Measurements from ENCODE around the gene CYTH1.

The CYTH1 gene

GRCh38 chr17:78675836-78676235, 106.2 kb downstream of the CYTH1 start (continued):
- TF ChIP-seq, protein P1, sequence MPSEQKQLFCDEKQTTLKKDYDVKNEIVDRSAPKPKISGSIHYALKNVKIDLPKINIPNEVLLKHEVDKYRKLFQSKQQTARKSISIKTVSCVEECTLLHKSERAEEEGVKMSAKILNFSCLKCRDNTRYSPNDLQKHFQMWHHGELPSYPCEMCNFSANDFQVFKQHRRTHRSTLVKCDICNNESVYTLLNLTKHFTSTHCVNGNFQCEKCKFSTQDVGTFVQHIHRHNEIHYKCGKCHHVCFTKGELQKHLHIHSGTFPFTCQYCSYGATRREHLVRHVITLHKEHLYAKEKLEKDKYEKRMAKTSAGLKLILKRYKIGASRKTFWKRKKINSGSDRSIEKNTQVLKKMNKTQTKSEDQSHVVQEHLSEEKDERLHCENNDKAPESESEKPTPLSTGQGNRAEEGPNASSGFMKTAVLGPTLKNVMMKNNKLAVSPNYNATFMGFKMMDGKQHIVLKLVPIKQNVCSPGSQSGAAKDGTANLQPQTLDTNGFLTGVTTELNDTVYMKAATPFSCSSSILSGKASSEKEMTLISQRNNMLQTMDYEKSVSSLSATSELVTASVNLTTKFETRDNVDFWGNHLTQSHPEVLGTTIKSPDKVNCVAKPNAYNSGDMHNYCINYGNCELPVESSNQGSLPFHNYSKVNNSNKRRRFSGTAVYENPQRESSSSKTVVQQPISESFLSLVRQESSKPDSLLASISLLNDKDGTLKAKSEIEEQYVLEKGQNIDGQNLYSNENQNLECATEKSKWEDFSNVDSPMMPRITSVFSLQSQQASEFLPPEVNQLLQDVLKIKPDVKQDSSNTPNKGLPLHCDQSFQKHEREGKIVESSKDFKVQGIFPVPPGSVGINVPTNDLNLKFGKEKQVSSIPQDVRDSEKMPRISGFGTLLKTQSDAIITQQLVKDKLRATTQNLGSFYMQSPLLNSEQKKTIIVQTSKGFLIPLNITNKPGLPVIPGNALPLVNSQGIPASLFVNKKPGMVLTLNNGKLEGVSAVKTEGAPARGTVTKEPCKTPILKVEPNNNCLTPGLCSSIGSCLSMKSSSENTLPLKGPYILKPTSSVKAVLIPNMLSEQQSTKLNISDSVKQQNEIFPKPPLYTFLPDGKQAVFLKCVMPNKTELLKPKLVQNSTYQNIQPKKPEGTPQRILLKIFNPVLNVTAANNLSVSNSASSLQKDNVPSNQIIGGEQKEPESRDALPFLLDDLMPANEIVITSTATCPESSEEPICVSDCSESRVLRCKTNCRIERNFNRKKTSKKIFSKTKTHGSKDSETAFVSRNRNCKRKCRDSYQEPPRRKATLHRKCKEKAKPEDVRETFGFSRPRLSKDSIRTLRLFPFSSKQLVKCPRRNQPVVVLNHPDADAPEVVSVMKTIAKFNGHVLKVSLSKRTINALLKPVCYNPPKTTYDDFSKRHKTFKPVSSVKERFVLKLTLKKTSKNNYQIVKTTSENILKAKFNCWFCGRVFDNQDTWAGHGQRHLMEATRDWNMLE (tag by site-specific recombination; conservative IDR thresholded peaks at IDR 0.05; ENCODE audit: low read depth), result no peak

GRCh38 chr17:78675316-78675616, 106.8 kb downstream of the CYTH1 start:
- Histone ChIP-seq H3K27ac (ENCODE audit: extremely low read depth, low read depth, low read length) (no peak overlapping the region), H3K9me3 (ENCODE audit: control insufficient read depth, insufficient read depth, low read depth, low read length) (no peaks in the 10 kb centered on the region), H3K36me3 (ENCODE audit: control insufficient read depth in 2 of 2, insufficient read depth in 1 of 2, low read length in 2 of 2) (peaks cover 0 to 68% of the 10 kb centered on the region in 2 experiments; a peak in 1 of 3 replicates), H3K4me3 (ENCODE audit: low read depth, low read length) (no peak overlapping the region), H3K4me1 (ENCODE audit: control insufficient read depth, insufficient read depth, low read length) (no peaks in the 10 kb centered on the region)
- ChIA-PET CTCF (interaction anchor here (1.2 to 1.7 kb wide), 2 partner anchors 10 to 56 kb away, joined by 3 to 7 read pairs; no protein-coding TSS in a partner anchor), POLR2A (no interaction called here)
- no peak for TF ChIP-seq ZNF223 (tag by site-specific recombination; IDR thresholded peaks at IDR 0.05)
- TF ChIP-seq ZNF529 (tag by site-specific recombination; IDR thresholded peaks at IDR 0.05; ENCODE audit: insufficient replicate concordance), result no peak
- TF ChIP-seq ZNF501 (tag by site-specific recombination; IDR thresholded peaks at IDR 0.05), result no peak
- no peak for TF ChIP-seq REPIN1 (tag by site-specific recombination; IDR thresholded peaks at IDR 0.05; ENCODE audit: low read depth)
- no peak for TF ChIP-seq ZBTB10 (tag by site-specific recombination; IDR thresholded peaks at IDR 0.05)
- TF ChIP-seq, protein P2, sequence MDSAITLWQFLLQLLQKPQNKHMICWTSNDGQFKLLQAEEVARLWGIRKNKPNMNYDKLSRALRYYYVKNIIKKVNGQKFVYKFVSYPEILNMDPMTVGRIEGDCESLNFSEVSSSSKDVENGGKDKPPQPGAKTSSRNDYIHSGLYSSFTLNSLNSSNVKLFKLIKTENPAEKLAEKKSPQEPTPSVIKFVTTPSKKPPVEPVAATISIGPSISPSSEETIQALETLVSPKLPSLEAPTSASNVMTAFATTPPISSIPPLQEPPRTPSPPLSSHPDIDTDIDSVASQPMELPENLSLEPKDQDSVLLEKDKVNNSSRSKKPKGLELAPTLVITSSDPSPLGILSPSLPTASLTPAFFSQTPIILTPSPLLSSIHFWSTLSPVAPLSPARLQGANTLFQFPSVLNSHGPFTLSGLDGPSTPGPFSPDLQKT (IDR thresholded peaks at IDR 0.05; ENCODE audit: borderline replicate concordance, low read depth, low read length), result no peak
- TF ChIP-seq, protein P3, sequence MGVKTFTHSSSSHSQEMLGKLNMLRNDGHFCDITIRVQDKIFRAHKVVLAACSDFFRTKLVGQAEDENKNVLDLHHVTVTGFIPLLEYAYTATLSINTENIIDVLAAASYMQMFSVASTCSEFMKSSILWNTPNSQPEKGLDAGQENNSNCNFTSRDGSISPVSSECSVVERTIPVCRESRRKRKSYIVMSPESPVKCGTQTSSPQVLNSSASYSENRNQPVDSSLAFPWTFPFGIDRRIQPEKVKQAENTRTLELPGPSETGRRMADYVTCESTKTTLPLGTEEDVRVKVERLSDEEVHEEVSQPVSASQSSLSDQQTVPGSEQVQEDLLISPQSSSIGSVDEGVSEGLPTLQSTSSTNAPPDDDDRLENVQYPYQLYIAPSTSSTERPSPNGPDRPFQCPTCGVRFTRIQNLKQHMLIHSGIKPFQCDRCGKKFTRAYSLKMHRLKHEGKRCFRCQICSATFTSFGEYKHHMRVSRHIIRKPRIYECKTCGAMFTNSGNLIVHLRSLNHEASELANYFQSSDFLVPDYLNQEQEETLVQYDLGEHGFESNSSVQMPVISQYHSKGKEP (tag by site-specific recombination; IDR thresholded peaks at IDR 0.05), result no peak

DNA sequence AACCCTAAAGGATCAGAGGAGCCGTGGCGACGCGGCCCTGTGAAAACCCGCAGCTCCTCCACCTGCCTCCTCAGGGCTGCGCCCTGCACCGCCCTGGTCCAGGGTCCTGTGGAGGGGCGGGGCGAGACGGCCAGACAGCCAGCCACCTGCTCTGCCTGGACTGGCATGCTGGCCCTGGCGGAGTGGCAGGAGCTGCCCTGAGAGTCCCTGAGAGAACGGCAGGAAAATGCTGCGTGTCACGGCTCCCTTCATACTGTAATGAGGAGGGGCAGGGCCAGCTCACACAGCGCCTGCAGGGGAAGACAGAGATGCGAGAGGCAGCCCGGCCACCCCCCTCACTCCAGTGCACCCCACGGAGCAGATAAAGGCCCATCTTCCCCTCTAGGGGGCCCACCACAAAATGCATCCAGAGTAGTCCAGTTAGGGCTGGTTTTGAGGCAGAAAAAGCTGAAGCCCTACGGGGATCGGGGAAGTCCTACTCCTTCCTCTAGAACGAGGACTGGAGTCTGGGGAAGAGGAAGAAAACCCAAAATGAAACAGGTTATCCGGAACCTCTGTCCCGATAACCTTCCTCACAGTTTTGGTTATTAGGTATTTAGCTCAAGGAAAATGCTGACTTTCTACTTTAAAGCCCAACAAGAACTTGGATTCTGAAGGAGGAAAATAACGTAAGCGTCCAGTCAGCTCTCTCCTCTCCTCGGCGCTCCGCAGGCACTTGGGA, 107.3 kb downstream of the CYTH1 start:
- Histone ChIP-seq H3K36me3 (ENCODE audit: control insufficient read depth in 2 of 2, insufficient read depth in 1 of 2, low read length in 2 of 2) (peaks cover 0 to 63% of the 10 kb centered on the region in 2 experiments; a peak in 1 of 3 replicates), H3K4me1 (ENCODE audit: control insufficient read depth, insufficient read depth, low read length) (no peaks in the 10 kb centered on the region), H3K4me3 (ENCODE audit: low read depth, low read length) (no peak overlapping the region), H3K27ac (ENCODE audit: extremely low read depth, low read depth, low read length) (no peak overlapping the region), H3K9me3 (ENCODE audit: control insufficient read depth, insufficient read depth, low read depth, low read length) (no peaks in the 10 kb centered on the region)
- TF ChIP-seq ZNF112 (tag by site-specific recombination; IDR thresholded peaks at IDR 0.05) (no peak), ZNF449 (tag by site-specific recombination; IDR thresholded peaks at IDR 0.05) (0 out of 2 replicates have a peak, but pooled peaks have one; percentile 26), ZNF600 (tag by site-specific recombination; IDR thresholded peaks at IDR 0.05) (0 out of 2 replicates have a peak, but pooled peaks have one; percentile 40)
- ChIA-PET POLR2A (no interaction called here), CTCF (interaction anchor here (0.7 to 1.7 kb wide), 3 partner anchors 9 to 56 kb away, joined by 3 to 7 read pairs (median 3); no protein-coding TSS in a partner anchor)

All from HEK293 (cell line).